ENCODE data around the gene GRAMD2B.

GRCh38 chr5:126389179-126389578 is 34.0 kb upstream of the GRAMD2B start:
- TF ChIP-seq, protein P1, sequence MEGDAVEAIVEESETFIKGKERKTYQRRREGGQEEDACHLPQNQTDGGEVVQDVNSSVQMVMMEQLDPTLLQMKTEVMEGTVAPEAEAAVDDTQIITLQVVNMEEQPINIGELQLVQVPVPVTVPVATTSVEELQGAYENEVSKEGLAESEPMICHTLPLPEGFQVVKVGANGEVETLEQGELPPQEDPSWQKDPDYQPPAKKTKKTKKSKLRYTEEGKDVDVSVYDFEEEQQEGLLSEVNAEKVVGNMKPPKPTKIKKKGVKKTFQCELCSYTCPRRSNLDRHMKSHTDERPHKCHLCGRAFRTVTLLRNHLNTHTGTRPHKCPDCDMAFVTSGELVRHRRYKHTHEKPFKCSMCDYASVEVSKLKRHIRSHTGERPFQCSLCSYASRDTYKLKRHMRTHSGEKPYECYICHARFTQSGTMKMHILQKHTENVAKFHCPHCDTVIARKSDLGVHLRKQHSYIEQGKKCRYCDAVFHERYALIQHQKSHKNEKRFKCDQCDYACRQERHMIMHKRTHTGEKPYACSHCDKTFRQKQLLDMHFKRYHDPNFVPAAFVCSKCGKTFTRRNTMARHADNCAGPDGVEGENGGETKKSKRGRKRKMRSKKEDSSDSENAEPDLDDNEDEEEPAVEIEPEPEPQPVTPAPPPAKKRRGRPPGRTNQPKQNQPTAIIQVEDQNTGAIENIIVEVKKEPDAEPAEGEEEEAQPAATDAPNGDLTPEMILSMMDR (IDR thresholded peaks at IDR 0.05), result no peak
- TF ChIP-seq POLR2A (IDR thresholded peaks at IDR 0.05) (no peak), POLR2AphosphoS5 (IDR thresholded peaks at IDR 0.05) (no peak)

Data from suprapubic skin (tissue), 4 donors.